Mesendoderm (in vitro differentiated cells): Measurements from ENCODE around the gene GOLGA8B.
"Not testable (repeated sequence)": the region's sequence is repeated elsewhere in the genome, so short reads cannot be mapped to it uniquely, and the experiment has no call there.

Source experiments
- DNase-seq: peaks from one replicate; pipeline ENCODE4 v3.0.0; 2013
- H2AK5ac ChIP-seq: 2 replicates; pipeline ENCODE4 v1.6.1; 2013; ENCODE audit warnings: low read length, inconsistent platforms
- H2BK120ac ChIP-seq: 2 replicates; pipeline ENCODE4 v1.6.1; 2013; ENCODE audit warnings: low read depth, mild to moderate bottlenecking, low read length, moderate library complexity, mixed read lengths
- H2BK15ac ChIP-seq: replicated peaks from 2 replicates; pipeline ENCODE4 v1.6.1; 2013; ENCODE audit warnings: low read depth, mild to moderate bottlenecking, moderate library complexity
- H2BK5ac ChIP-seq: 2 replicates; pipeline ENCODE4 v1.6.1; 2013; ENCODE audit warnings: low read length, inconsistent platforms
- H3K18ac ChIP-seq: 2 replicates; pipeline ENCODE4 v1.6.1; 2013; ENCODE audit warnings: mild to moderate bottlenecking, low read length, mixed read lengths
- H3K23ac ChIP-seq: one replicate; pipeline ENCODE4 v1.6.1; 2013; ENCODE audit warnings: low read length
- H3K27ac ChIP-seq: 2 replicates; pipeline ENCODE4 v1.5.1; 2013; ENCODE audit warnings: low read depth, mild to moderate bottlenecking, inconsistent platforms, low read length, moderate library complexity
- H3K27me3 ChIP-seq: 2 replicates; pipeline ENCODE4 v1.6.1; 2013; ENCODE audit warnings: low read length, control low read depth, mild to moderate bottlenecking, inconsistent platforms; ENCODE audit not compliant: insufficient read depth, poor library complexity
- H3K36me3 ChIP-seq: 2 replicates; pipeline ENCODE4 v1.6.1; 2013; ENCODE audit warnings: low read length, inconsistent platforms; ENCODE audit not compliant: control insufficient read depth, insufficient read depth
- H3K4ac ChIP-seq: one replicate; pipeline ENCODE4 v1.6.1; 2013; ENCODE audit warnings: low read depth, mild to moderate bottlenecking, low read length, moderate library complexity
- H3K4me1 ChIP-seq: 2 replicates; pipeline ENCODE4 v1.6.1; 2013; ENCODE audit warnings: low read depth, low read length, inconsistent platforms; ENCODE audit not compliant: control insufficient read depth
- H3K4me2 ChIP-seq: 2 replicates; pipeline ENCODE4 v1.6.1; 2013; ENCODE audit warnings: low read length
- H3K4me3 ChIP-seq: 2 replicates; pipeline ENCODE4 v1.5.1; 2013; ENCODE audit warnings: mild to moderate bottlenecking, low read length
- H3K56ac ChIP-seq: one replicate; pipeline ENCODE4 v1.6.1; 2013; ENCODE audit warnings: low read length
- H3K79me1 ChIP-seq: 2 replicates; pipeline ENCODE4 v1.6.1; 2013; ENCODE audit warnings: low read length, inconsistent platforms
- H3K79me2 ChIP-seq: 2 replicates; pipeline ENCODE4 v1.6.1; 2013; ENCODE audit warnings: mild to moderate bottlenecking, low read length; ENCODE audit not compliant: control insufficient read depth, insufficient read depth
- H3K9ac ChIP-seq: 2 replicates; pipeline ENCODE4 v1.6.1; 2013; ENCODE audit warnings: low read length, inconsistent platforms
- H4K5ac ChIP-seq: one replicate; pipeline ENCODE4 v1.6.1; 2013; ENCODE audit warnings: low read length
- H4K8ac ChIP-seq: one replicate; pipeline ENCODE4 v1.6.1; 2013; ENCODE audit warnings: low read depth, mild to moderate bottlenecking, control low read depth, low read length, moderate library complexity
- WGBS: extraction: QIAGEN DNeasy Blood & Tissue Kit; methylation state at CpG from one replicate; pipeline ENCODE4 v1.1.7; 2013; ENCODE audit warnings: low lambda C conversion rate, missing lambda C conversion rate; ENCODE audit not compliant: insufficient coverage; ENCODE audit errors: extremely low coverage; 5-methylcytosine and 5-hydroxymethylcytosine counted together

GOLGA8B gene

GRCh38 chr15:34591306-34591705, 7.9 kb upstream of the GOLGA8B start:
- no peak overlapping the region for H3K4ac ChIP-seq
- no peak overlapping the region for H3K27ac ChIP-seq
- no peak overlapping the region for H2BK5ac ChIP-seq
- H3K27me3 ChIP-seq, result no peaks in the 10 kb centered on the region
- no peak overlapping the region for H4K8ac ChIP-seq
- no peak overlapping the region for H3K4me3 ChIP-seq
- H3K36me3 ChIP-seq, result no peaks in the 10 kb centered on the region
- H2BK15ac ChIP-seq, result no peak overlapping the region
- no peak overlapping the region for H2AK5ac ChIP-seq
- no peak overlapping the region for H3K23ac ChIP-seq
- no peaks in the 10 kb centered on the region for H3K79me1 ChIP-seq
- DNase-seq, result no peak
- no CpG with 5 or more reads among the region's 5 CpGs for WGBS
- H3K9ac ChIP-seq, result no peak overlapping the region
- no peak overlapping the region for H4K5ac ChIP-seq
- no peaks in the 10 kb centered on the region for H3K79me2 ChIP-seq
- no peaks in the 10 kb centered on the region for H3K4me1 ChIP-seq
- H3K18ac ChIP-seq, result no peak overlapping the region
- no peak overlapping the region for H2BK120ac ChIP-seq
- no peak overlapping the region for H3K56ac ChIP-seq
- no peak overlapping the region for H3K4me2 ChIP-seq

- no CpG with 5 or more reads among the region's 10 CpGs for WGBS
Observed at GRCh38 chr15:34588046-34588674, 4.7 kb upstream of the GOLGA8B start.

GRCh38 chr15:34585966-34586365, 2.5 kb upstream of the GOLGA8B start:
- H4K5ac ChIP-seq, H3K27ac ChIP-seq, H3K56ac ChIP-seq, H3K4me1 ChIP-seq, H3K9ac ChIP-seq, DNase-seq, H2BK15ac ChIP-seq, H3K4me3 ChIP-seq, H4K8ac ChIP-seq, H2BK120ac ChIP-seq, H3K79me2 ChIP-seq, H3K79me1 ChIP-seq, H3K27me3 ChIP-seq, H2BK5ac ChIP-seq, H2AK5ac ChIP-seq, H3K4ac ChIP-seq, H3K18ac ChIP-seq, H3K23ac ChIP-seq, H3K36me3 ChIP-seq, H3K4me2 ChIP-seq: not testable (repeated sequence)
- no CpG with 5 or more reads among the region's 4 CpGs for WGBS

More at GRCh38 chr15:34588046-34588674, 4.7 kb upstream of the GOLGA8B start:
- H3K56ac ChIP-seq, result no peak overlapping the region
- no peak overlapping the region for H3K4ac ChIP-seq
- peaks cover 2% of the 10 kb centered on the region for H3K27me3 ChIP-seq
- H4K5ac ChIP-seq, result no peak overlapping the region
- no peaks in the 10 kb centered on the region for H3K4me1 ChIP-seq
- H2BK120ac ChIP-seq, result no peak overlapping the region
- H2BK15ac ChIP-seq, result no peak overlapping the region
- no peaks in the 10 kb centered on the region for H3K79me2 ChIP-seq
- no peak overlapping the region for H2BK5ac ChIP-seq
- no peak overlapping the region for H3K23ac ChIP-seq
- peak; percentile 91 for DNase-seq
- H3K18ac ChIP-seq, result no peak overlapping the region
- H3K36me3 ChIP-seq, result no peaks in the 10 kb centered on the region
- H4K8ac ChIP-seq, result no peak overlapping the region
- H2AK5ac ChIP-seq, result no peak overlapping the region
- no peak overlapping the region for H3K27ac ChIP-seq
- no peaks in the 10 kb centered on the region for H3K79me1 ChIP-seq
- H3K9ac ChIP-seq, result no peak overlapping the region
- H3K4me3 ChIP-seq, result no peak overlapping the region
- no peak overlapping the region for H3K4me2 ChIP-seq

GRCh38 chr15:34584996-34585395, 1.5 kb upstream of the GOLGA8B start:
- H2BK15ac ChIP-seq, result no peak overlapping the region
- no peaks in the 10 kb centered on the region for H3K36me3 ChIP-seq
- peaks cover 2% of the 10 kb centered on the region for H3K79me1 ChIP-seq
- H3K4me1 ChIP-seq, result no peaks in the 10 kb centered on the region
- H4K8ac ChIP-seq, result no peak overlapping the region
- H3K4me2 ChIP-seq, result no peak overlapping the region
- H2BK120ac ChIP-seq, result no peak overlapping the region
- no peak overlapping the region for H4K5ac ChIP-seq
- H3K79me2 ChIP-seq, result no peaks in the 10 kb centered on the region
- WGBS, result no CpG with 5 or more reads among the region's 7 CpGs
- H2AK5ac ChIP-seq, result no peak overlapping the region
- no peak overlapping the region for H2BK5ac ChIP-seq
- H3K4me3 ChIP-seq, result no peak overlapping the region
- H3K4ac ChIP-seq, result no peak overlapping the region
- no peak overlapping the region for H3K9ac ChIP-seq
- DNase-seq, result no peak
- no peak overlapping the region for H3K27ac ChIP-seq
- no peak overlapping the region for H3K18ac ChIP-seq
- no peak overlapping the region for H3K23ac ChIP-seq
- peaks cover 2% of the 10 kb centered on the region for H3K27me3 ChIP-seq
- H3K56ac ChIP-seq, result no peak overlapping the region

GRCh38 chr15:34584330-34584668, 848 bp upstream of the GOLGA8B start:
- no peak overlapping the region for H3K4me3 ChIP-seq
- H4K5ac ChIP-seq, result no peak overlapping the region
- no peak overlapping the region for H2BK15ac ChIP-seq
- H3K4me2 ChIP-seq, result peak overlapping the region; percentile 92
- H3K23ac ChIP-seq, result no peak overlapping the region
- H3K27ac ChIP-seq, result no peak overlapping the region
- H3K4me1 ChIP-seq, result no peaks in the 10 kb centered on the region
- no peaks in the 10 kb centered on the region for H3K36me3 ChIP-seq
- no peak overlapping the region for H2BK5ac ChIP-seq
- no peak overlapping the region for H2BK120ac ChIP-seq
- H3K56ac ChIP-seq, result peak overlapping the region; percentile 91
- peak overlapping the region; percentile 84 for H3K9ac ChIP-seq
- H3K4ac ChIP-seq, result no peak overlapping the region
- DNase-seq, result peak; percentile 2
- peaks cover 2% of the 10 kb centered on the region for H3K79me1 ChIP-seq
- no peaks in the 10 kb centered on the region for H3K79me2 ChIP-seq
- peaks cover 2% of the 10 kb centered on the region for H3K27me3 ChIP-seq
- H2AK5ac ChIP-seq, result no peak overlapping the region
- WGBS, result no CpG with 5 or more reads among the region's 13 CpGs
- H4K8ac ChIP-seq, result peak overlapping the region; percentile 14
- H3K18ac ChIP-seq, result peak overlapping the region; percentile 53
